BE2C (cell line): ENCODE results near the gene PLCB2.

Experiments used
- DNase-seq: peaks from one replicate; pipeline ENCODE4 v3.0.0-alpha.2; 2020
- H3K27me3 ChIP-seq: fragments of 250-450 bp; sonication (Bioruptor Pico); 2 replicates; pipeline ENCODE4 v1.5.1; 2020; ENCODE audit warnings: mild to moderate bottlenecking
- H3K36me3 ChIP-seq: fragments of 250-450 bp; sonication (Bioruptor Pico); 2 replicates; pipeline ENCODE4 v1.5.1; 2020; ENCODE audit warnings: mild to moderate bottlenecking
- H3K4me1 ChIP-seq: fragments of 250-450 bp; sonication (Bioruptor Pico); 2 replicates; pipeline ENCODE4 v1.5.1; 2020
- H3K4me3 ChIP-seq: 2 replicates; pipeline ENCODE4 v1.5.1; 2011; ENCODE audit warnings: low read depth, low read length
- H3K9me3 ChIP-seq: fragments of 250-450 bp; sonication (Bioruptor Pico); 2 replicates; pipeline ENCODE4 v1.5.1; 2020
- TF ChIP-seq, protein P1 (sequence below): IDR thresholded peaks from 2 replicates; pipeline ENCODE4 v1.5.1; 2012; ENCODE audit warnings: mild to moderate bottlenecking, low read depth, low read length

The PLCB2 gene

DNA sequence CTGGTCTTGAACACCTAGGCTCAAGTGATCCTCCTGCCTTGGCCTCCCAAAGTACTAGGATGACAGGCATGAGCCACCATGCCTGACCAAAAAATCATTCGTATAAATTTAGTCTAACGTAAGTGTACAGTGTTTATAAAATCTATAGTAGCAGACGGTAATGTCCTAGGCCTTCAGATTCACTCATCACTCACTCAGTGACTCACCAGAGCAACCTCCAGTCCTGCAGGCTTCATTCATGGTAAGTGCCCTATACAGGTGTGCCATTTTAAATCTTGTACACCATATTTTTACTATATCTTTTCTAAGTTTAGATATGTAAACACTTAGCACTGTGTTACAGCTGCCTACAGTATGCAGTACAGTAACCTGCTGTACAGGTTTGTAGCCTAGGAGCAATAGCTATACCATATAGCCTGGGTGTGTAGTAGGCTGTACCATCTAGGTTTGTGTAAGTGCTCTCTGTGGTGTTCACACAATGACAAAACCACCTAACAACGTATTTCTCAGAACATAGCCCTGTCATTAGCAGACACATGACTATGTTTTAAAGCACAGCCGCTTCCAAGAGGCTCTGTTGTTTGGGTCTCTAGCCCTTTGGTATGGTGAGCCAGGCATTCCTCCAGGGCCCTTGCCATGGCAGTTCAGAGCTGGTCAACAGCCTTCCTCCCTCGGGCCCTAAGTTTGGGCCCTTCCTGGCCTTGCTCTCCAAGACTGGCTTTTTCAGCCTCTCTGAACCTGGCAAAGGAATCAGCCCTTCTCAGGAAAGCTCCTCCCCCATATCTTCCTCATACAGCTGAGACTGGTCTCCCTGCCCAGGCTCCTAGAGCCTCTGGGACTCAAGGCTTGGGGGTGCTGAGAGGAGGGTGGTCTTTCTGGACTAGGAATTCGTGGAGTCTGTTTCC lies 34.9 kb upstream of the PLCB2 start:
- TF ChIP-seq, protein P1, sequence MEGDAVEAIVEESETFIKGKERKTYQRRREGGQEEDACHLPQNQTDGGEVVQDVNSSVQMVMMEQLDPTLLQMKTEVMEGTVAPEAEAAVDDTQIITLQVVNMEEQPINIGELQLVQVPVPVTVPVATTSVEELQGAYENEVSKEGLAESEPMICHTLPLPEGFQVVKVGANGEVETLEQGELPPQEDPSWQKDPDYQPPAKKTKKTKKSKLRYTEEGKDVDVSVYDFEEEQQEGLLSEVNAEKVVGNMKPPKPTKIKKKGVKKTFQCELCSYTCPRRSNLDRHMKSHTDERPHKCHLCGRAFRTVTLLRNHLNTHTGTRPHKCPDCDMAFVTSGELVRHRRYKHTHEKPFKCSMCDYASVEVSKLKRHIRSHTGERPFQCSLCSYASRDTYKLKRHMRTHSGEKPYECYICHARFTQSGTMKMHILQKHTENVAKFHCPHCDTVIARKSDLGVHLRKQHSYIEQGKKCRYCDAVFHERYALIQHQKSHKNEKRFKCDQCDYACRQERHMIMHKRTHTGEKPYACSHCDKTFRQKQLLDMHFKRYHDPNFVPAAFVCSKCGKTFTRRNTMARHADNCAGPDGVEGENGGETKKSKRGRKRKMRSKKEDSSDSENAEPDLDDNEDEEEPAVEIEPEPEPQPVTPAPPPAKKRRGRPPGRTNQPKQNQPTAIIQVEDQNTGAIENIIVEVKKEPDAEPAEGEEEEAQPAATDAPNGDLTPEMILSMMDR: no peak
- Histone ChIP-seq H3K4me3 (no peak overlapping the region), H3K36me3 (no peaks in the 10 kb centered on the region), H3K9me3 (no peaks in the 10 kb centered on the region), H3K4me1 (peaks cover 36% of the 10 kb centered on the region), H3K27me3 (no peaks in the 10 kb centered on the region)
- DNase-seq: no peak

DNA sequence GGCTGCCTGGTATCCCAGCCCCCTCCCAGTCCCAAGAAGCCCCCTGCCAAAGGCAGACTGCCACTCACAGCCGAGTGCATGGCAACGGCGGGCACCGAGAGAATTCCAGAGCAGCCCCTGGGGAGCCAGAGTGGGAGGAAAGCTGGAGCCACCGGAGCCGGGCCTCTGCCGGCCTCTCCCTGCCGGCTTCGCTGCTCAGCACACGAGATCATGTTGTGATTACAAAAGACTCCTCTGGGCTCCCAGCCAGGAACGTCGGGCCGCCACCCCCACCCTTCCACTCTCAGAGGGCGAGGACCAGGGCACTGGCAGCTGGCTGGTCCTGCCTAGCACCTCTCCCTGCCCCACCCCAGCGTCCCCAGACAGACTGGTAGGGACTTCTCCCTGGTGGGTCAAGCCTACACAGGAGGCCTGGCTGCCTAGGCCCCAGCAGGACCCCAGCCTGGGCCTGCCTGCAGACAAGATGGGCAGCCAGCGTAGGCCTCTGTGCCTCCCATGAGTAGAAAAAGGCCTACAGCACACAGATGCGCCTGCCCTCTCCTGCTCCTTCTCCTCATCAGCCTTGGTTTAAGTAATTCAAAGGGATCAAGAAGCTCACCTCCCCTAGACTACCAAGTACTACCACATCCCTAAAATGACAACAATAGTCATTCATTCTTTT lies 33.1 kb upstream of the PLCB2 start, which contains the start of gene CCDC9B:
Gene CCDC9B (minus strand): TSS at position 200 of the 661 bp plus-strand sequence. CDS start 120 bp downstream, at position 80.
- Histone ChIP-seq H3K27me3 (no peaks in the 10 kb centered on the region), H3K4me1 (peaks cover 50% of the 10 kb centered on the region), H3K36me3 (no peaks in the 10 kb centered on the region), H3K4me3 (peak within 1 kb of the TSS; percentile 46), H3K9me3 (no peaks in the 10 kb centered on the region)
- DNase-seq: peak; percentile 94
- TF ChIP-seq, protein P1: no peak

DNA sequence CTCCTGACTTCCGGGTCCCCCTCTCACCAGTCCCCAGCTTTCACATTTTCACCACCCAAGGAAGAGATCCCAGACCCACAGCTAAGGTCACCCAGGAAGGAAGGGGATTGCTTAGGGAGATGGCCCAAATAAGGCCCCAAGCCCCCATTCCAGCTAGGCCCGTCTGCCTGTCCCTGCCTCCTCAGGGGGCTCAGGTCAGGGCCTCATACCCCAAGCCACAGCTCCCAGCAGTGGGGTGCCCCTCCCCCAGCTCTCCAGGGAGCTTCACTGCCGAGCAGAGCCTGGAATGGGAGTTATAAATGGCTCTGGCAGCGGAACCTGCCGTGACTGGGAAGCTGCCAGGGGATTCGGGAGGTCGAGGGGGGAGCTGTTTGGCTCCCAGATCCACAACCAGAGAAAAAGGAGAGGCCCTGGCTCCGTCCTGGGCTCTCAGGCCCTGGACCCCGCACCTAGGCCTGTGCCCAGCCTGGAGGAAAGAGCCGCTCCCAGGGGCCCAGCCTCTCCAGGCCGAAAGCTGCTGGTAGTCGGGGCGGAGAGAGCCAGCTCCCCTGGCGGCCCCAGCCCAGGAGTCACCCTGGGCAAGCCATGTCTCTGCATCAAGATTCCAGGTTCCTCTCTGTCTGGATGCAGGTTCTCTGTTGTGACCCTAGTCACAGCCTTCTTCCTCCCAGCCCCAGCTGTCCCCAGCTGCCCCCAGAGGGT lies 32.5 kb upstream of the PLCB2 start:
- peaks cover 57% of the 10 kb centered on the region for H3K4me1 ChIP-seq
- TF ChIP-seq, protein P1: no peak
- peak; percentile 89 for DNase-seq
- no peaks in the 10 kb centered on the region for H3K36me3 ChIP-seq
- no peaks in the 10 kb centered on the region for H3K9me3 ChIP-seq
- H3K4me3 ChIP-seq: peak overlapping the region; percentile 46
- H3K27me3 ChIP-seq: no peaks in the 10 kb centered on the region

DNA sequence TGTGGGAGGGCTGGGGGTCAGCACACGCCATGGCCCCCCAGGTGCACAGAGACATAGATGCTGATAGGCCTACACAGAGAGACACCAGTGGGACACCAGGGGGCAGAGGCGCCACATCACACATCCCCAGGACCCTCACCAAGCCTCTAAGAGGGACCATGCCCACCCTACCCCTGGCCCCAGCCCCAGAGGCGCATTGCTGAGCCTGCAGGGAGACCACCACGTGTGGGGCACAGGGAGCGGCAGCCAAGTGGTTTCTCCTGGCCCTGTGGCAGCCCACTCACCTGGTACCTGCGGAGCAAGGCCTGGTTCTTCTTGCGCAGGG lies 31.8 kb upstream of the PLCB2 start:
- Histone ChIP-seq H3K27me3 (no peaks in the 10 kb centered on the region), H3K4me3 (peak overlapping the region; percentile 46), H3K36me3 (no peaks in the 10 kb centered on the region), H3K4me1 (peaks cover 63% of the 10 kb centered on the region), H3K9me3 (no peaks in the 10 kb centered on the region)
- TF ChIP-seq, protein P1: peak; percentile 61
- DNase-seq: peak; percentile 66

DNA sequence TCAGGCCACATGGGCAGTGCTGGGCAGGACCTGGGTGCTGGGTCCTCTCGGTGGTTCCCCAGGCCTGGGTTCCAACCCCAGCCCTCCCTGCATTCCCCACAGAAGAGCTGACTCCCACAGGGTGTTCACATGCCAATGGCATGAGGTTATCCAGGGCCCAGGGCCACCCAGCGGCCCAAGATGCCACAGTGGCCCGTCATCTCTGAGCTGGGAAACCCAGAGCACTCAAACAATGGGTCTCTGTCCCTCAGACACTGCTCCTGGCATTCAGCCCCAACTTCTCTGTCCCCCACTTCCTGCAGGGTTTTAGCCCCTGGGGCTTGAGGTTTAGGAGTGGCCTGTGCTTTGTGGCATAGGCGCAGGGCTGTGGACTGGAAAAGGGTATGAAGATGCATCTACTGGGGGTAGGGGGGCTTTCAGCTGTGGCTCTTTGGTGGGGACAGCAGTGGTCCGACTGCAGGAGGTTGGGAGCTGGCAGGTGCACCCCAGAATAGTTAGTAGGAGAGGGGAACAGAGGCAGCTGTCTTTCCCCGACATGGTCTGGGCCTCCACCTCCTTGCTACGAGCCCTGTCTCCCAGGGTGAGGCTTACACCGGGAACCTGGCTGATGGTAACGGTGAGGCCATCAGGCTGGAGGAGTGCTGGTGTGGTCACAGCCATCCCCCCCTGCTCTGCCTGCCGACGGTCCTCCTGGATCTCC lies 31.3 kb upstream of the PLCB2 start:
- Histone ChIP-seq H3K9me3 (no peaks in the 10 kb centered on the region), H3K4me1 (peaks cover 66% of the 10 kb centered on the region), H3K4me3 (no peak overlapping the region), H3K27me3 (no peaks in the 10 kb centered on the region), H3K36me3 (no peaks in the 10 kb centered on the region)
- DNase-seq: no peak
- TF ChIP-seq, protein P1: no peak
